Activated T-cell treated with anti-CD3 and anti-CD28 coated beads, Interleukin-2, amount 50 U/mL, for 4 hours (primary cell): ENCODE data around the gene PLD5. TPM values are rescaled to one million over a fixed set of nuclear protein-coding genes. Genes with fewer than 3 reads are reported as not detected.
"Not testable (repeated sequence)": the region's sequence is repeated elsewhere in the genome, so short reads cannot be mapped to it uniquely, and the experiment has no call there.

Experiments used
- ATAC-seq, 2 donors: fragments of 200-7000 bp; cut with Tn5 transposase; one replicate each; pipeline ENCODE4 v1.10.0; 2021
- DNase-seq: peaks from one replicate; pipeline ENCODE4 v3.0.0-alpha.2; 2020
- H3K27me3 Mint-ChIP-seq: one replicate; pipeline ENCODE4 v1.8.0; 2021; ENCODE audit warnings: low read depth, mixed read lengths
- H3K36me3 Mint-ChIP-seq: one replicate; pipeline ENCODE4 v1.8.0; 2022; ENCODE audit warnings: mixed read lengths; ENCODE audit not compliant: insufficient read depth
- H3K4me1 Mint-ChIP-seq: one replicate; pipeline ENCODE4 v1.8.0; 2021; ENCODE audit warnings: low read depth, mixed read lengths
- H3K4me3 Mint-ChIP-seq: one replicate; pipeline ENCODE4 v1.8.0; 2021; ENCODE audit warnings: mild to moderate bottlenecking, moderate library complexity, mixed read lengths
- H3K9me3 Mint-ChIP-seq: one replicate; pipeline ENCODE4 v1.8.0; 2021; ENCODE audit warnings: mixed read lengths
- total RNA-seq, 3 donors: library from RNA; stranded (reverse); gene quantifications; one replicate each; pipeline ENCODE4 v1.2.1, GENCODE V29; 2021

The PLD5 gene
- total RNA-seq, 3 donors from 2014 or later = not detected

DNA sequence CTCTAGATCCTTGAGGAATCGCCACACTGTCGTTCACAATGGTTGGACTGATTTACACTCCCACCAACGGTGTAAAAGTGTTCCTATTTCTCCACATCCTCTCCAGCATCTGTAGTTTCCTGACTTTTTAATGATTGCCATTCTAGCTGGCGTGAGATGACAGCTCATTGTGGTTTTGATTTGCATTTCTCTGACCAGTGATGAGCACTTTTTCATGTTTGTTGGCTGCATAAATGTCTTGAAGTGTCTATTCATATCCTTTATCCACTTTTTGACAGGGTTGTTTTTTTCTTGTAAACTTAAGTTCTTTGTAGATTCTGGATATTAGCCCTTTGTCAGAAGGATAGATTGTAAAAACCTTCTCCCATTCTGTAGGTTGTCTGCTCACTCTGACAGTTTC, 465.9 kb downstream of the PLD5 start:
- not testable (repeated sequence) for DNase-seq, H3K4me1 Mint-ChIP-seq, ATAC-seq

DNA sequence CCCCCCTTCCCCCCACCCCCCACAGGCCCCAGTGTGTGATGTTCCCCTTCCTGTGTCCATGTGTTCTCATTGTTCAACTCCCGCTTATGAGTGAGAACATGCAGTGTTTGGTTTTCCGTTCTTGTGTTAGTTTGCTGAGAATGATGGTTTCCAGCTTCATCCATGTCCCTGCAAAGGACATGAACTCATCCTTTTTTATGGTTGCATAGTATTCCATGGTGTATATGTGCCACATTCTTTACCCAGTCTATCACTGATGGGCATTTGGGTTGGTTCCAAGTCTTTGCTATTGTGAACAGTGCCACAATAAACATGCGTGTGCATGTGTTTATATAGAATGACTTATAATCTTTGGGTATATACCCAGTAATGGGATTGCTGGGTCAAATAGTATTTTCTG, 466.3 kb downstream of the PLD5 start:
- H3K4me1 Mint-ChIP-seq, H3K9me3 Mint-ChIP-seq, H3K36me3 Mint-ChIP-seq, H3K27me3 Mint-ChIP-seq, DNase-seq, ATAC-seq, H3K4me3 Mint-ChIP-seq: not testable (repeated sequence)

More for the DNA sequence above, 465.9 kb downstream of the PLD5 start:
- not testable (repeated sequence) for H3K36me3 Mint-ChIP-seq, H3K4me3 Mint-ChIP-seq, H3K27me3 Mint-ChIP-seq, H3K9me3 Mint-ChIP-seq

DNA sequence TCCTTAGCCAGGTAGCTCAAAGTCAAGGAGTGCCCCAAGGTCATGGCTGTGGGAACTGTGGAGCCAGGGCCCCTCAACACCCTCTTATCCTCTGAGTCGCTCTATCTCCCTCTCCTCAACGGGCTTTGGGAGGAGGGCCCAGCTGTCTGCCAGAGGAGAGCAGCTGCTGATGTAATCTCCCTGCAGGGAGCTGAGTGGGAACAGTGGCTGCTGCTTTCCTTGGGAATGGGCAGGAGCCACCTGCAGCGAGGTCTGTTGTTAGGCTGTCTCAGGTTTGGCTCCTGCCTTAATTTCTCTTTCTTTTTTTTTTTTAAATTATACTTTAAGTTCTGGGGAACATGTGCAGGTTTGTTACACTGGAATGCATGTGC, 466.8 kb downstream of the PLD5 start:
- no peak for ATAC-seq
- Mint-ChIP-seq H3K4me3 (no peak overlapping the region), H3K36me3 (no peaks in the 10 kb centered on the region), H3K9me3 (no peaks in the 10 kb centered on the region), H3K27me3 (no peaks in the 10 kb centered on the region), H3K4me1 (no peaks in the 10 kb centered on the region)
- no peak for DNase-seq

- no peak for DNase-seq
- no peaks in the 10 kb centered on the region for H3K4me1 Mint-ChIP-seq
- H3K9me3 Mint-ChIP-seq = no peaks in the 10 kb centered on the region
- H3K27me3 Mint-ChIP-seq = no peaks in the 10 kb centered on the region
- ATAC-seq = no peak
- H3K4me3 Mint-ChIP-seq = no peak overlapping the region
- H3K36me3 Mint-ChIP-seq = no peaks in the 10 kb centered on the region
Measured at GRCh38 chr1:242056988-242057744, 467.3 kb downstream of the PLD5 start.

DNA sequence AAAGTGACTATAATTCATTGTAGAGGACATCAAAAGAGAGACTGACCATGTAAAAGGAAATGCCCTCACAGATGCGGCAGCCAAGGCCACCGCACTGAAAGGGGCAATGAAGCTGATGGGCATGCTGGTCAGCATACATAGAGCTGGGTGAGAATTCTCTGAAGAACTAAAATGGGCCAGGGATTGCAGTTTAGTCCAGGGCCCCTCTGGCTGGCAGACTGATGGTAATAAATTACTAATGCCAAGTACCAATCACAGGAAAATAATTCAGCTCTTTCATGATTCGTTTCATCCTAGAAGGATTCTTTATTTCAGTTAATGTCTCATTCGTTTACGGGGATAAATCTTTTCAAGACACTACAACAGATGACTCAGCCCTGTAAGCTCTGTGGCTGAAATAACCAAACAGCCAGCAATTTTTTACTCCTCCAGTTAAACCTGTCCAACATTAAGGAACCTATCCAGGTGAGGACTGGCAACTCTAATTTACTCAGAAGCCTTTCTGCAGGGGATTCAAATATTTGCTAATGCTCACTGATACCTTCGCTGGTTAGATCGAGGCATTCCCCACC, 468.7 kb downstream of the PLD5 start:
- ATAC-seq = no peak
- H3K9me3 Mint-ChIP-seq = no peaks in the 10 kb centered on the region
- H3K27me3 Mint-ChIP-seq = no peaks in the 10 kb centered on the region
- no peaks in the 10 kb centered on the region for H3K36me3 Mint-ChIP-seq
- no peak for DNase-seq
- H3K4me3 Mint-ChIP-seq = no peak overlapping the region
- H3K4me1 Mint-ChIP-seq = no peaks in the 10 kb centered on the region

DNA sequence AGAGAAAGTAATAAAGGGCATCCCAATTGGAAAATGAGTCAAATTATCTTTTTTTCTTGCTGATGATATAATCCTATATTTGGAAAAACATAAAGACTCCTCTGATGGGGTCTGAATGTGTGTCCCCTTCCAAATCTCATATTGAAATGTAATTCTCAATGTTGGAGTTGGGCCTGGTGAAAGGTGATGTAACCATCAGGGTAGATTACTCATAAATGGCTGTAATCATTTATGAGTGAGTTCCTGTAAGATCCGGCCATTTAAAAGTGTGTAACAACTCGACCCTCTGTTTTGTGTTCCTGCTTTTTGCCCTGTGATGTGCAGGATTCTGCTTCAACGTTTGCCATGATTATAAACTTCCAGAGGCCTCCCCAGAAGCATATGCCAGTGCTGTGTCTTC, 481.3 kb downstream of the PLD5 start:
- H3K4me1 Mint-ChIP-seq = no peaks in the 10 kb centered on the region
- no peaks in the 10 kb centered on the region for H3K36me3 Mint-ChIP-seq
- H3K9me3 Mint-ChIP-seq = peaks cover 8% of the 10 kb centered on the region
- DNase-seq (no peak), ATAC-seq (no peak)
- no peak overlapping the region for H3K4me3 Mint-ChIP-seq
- H3K27me3 Mint-ChIP-seq = no peaks in the 10 kb centered on the region

- H3K9me3 Mint-ChIP-seq = no peaks in the 10 kb centered on the region
- H3K27me3 Mint-ChIP-seq = peaks cover 5% of the 10 kb centered on the region
- no peak for DNase-seq
- H3K36me3 Mint-ChIP-seq = no peaks in the 10 kb centered on the region
- H3K4me1 Mint-ChIP-seq = no peaks in the 10 kb centered on the region
- ATAC-seq = no peak
- no peak overlapping the region for H3K4me3 Mint-ChIP-seq
Measured at GRCh38 chr1:242034392-242034791, 490.1 kb downstream of the PLD5 start.

- H3K9me3 Mint-ChIP-seq = no peaks in the 10 kb centered on the region
- no peak for ATAC-seq
- peaks cover 5% of the 10 kb centered on the region for H3K27me3 Mint-ChIP-seq
- H3K36me3 Mint-ChIP-seq = no peaks in the 10 kb centered on the region
- H3K4me1 Mint-ChIP-seq = no peaks in the 10 kb centered on the region
- no peak overlapping the region for H3K4me3 Mint-ChIP-seq
- no peak for DNase-seq
Measured at GRCh38 chr1:242033447-242033846, 491.1 kb downstream of the PLD5 start.
